ENCODE data around the gene INPP5B. TPM values are rescaled to one million over a fixed set of nuclear protein-coding genes. Genes with fewer than 3 reads are reported as not detected.
A peak's percentile ranks its signal among the peaks of the same experiment; 100 is the strongest.

The INPP5B gene
- total RNA-seq, 1 donor from 2014 or later, result 21.1 TPM

GRCh38 chr1:37925316-37925715 lies 21.5 kb downstream of the INPP5B start:
- Mint-ChIP-seq H3K4me1 (ENCODE audit: low read depth) (peaks cover 7% of the 10 kb centered on the region), H3K27me3 (no peaks in the 10 kb centered on the region), H3K4me3 (ENCODE audit: low read depth) (no peak overlapping the region), H3K36me3 (ENCODE audit: insufficient read depth) (peaks cover 4% of the 10 kb centered on the region), H3K9me3 (ENCODE audit: low read depth) (no peaks in the 10 kb centered on the region), H3K27ac (peak overlapping the region; percentile 9)
- no peak for DNase-seq (ENCODE audit: low spot score, unreplicated experiment)
- TF ChIP-seq, protein P1, sequence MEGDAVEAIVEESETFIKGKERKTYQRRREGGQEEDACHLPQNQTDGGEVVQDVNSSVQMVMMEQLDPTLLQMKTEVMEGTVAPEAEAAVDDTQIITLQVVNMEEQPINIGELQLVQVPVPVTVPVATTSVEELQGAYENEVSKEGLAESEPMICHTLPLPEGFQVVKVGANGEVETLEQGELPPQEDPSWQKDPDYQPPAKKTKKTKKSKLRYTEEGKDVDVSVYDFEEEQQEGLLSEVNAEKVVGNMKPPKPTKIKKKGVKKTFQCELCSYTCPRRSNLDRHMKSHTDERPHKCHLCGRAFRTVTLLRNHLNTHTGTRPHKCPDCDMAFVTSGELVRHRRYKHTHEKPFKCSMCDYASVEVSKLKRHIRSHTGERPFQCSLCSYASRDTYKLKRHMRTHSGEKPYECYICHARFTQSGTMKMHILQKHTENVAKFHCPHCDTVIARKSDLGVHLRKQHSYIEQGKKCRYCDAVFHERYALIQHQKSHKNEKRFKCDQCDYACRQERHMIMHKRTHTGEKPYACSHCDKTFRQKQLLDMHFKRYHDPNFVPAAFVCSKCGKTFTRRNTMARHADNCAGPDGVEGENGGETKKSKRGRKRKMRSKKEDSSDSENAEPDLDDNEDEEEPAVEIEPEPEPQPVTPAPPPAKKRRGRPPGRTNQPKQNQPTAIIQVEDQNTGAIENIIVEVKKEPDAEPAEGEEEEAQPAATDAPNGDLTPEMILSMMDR (IDR thresholded peaks at IDR 0.05; ENCODE audit: unreplicated experiment), result no peak

DNA sequence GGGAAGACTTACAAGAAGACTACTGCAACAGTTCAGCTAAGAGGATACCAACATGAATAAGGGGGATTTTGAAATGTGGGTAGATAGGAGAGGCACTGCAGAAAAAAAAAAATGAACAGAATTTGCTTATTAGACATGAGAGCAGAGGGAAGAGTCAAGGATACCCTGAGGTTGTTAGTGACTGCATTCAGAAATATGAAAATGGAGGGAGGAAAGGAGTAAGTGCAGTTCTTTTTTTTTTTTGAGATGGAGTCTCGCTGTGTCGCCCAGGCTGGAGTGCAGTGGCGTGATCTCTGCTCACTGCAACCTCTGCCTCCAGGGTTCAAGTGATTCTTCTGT lies 23.3 kb downstream of the INPP5B start:
- Mint-ChIP-seq H3K27ac (no peak overlapping the region), H3K4me1 (ENCODE audit: low read depth) (peaks cover 7% of the 10 kb centered on the region), H3K27me3 (no peaks in the 10 kb centered on the region)

DNA sequence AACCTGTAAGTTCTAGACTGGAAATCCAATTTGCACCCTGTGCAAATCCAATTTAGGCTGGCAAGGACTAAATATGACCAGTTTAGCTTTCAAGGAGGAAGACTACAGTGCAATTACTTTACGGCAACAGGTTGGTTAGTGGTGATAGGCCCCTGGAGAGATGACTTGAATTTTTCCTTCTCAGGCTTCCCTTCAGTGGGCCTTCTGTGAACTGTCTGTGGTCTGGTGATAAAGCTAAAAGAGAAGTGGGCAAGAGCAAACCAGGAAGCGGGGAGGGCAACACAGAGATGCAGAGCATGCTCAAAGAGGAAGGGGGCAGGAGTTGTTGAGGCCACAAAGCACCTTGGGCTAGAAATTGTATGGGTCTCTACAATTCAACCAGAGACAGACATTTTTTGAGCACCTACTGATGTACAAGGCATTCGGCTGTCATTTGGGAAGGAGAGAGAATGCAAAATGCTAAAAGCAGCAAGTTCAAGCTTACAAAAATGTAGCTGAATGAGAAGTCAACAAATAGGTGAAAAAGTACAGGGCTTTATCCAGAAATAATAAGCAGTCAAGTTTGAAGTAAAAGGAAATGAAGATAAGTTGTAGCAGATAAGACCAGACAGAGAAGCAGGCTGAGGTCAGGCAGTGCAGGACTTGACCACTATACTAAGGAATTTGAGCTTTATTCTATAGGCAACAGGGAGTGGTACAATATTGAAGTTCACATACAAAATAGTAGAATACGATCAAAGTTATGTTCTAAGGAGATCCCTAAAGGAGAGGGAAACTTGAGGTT lies 23.9 kb downstream of the INPP5B start:
- no peaks in the 10 kb centered on the region for H3K9me3 Mint-ChIP-seq (ENCODE audit: low read depth)
- DNase-seq (ENCODE audit: low spot score, unreplicated experiment), result no peak
- no peak overlapping the region for H3K4me3 Mint-ChIP-seq (ENCODE audit: low read depth)
- TF ChIP-seq, protein P1 (IDR thresholded peaks at IDR 0.05; ENCODE audit: unreplicated experiment), result no peak
- no peak overlapping the region for H3K27ac Mint-ChIP-seq
- peaks cover 4% of the 10 kb centered on the region for H3K36me3 Mint-ChIP-seq (ENCODE audit: insufficient read depth)
- H3K27me3 Mint-ChIP-seq, result no peaks in the 10 kb centered on the region
- peaks cover 7% of the 10 kb centered on the region for H3K4me1 Mint-ChIP-seq (ENCODE audit: low read depth)

More for the DNA sequence above, 23.3 kb downstream of the INPP5B start:
- TF ChIP-seq, protein P1 (IDR thresholded peaks at IDR 0.05; ENCODE audit: unreplicated experiment), result no peak
- H3K36me3 Mint-ChIP-seq (ENCODE audit: insufficient read depth), result peaks cover 4% of the 10 kb centered on the region
- H3K9me3 Mint-ChIP-seq (ENCODE audit: low read depth), result no peaks in the 10 kb centered on the region
- DNase-seq (ENCODE audit: low spot score, unreplicated experiment), result no peak
- H3K4me3 Mint-ChIP-seq (ENCODE audit: low read depth), result no peak overlapping the region

- Mint-ChIP-seq H3K4me1 (ENCODE audit: low read depth) (no peaks in the 10 kb centered on the region), H3K27ac (no peak overlapping the region), H3K9me3 (ENCODE audit: low read depth) (no peaks in the 10 kb centered on the region), H3K4me3 (ENCODE audit: low read depth) (no peak overlapping the region), H3K36me3 (ENCODE audit: insufficient read depth) (peaks cover 2% of the 10 kb centered on the region), H3K27me3 (no peaks in the 10 kb centered on the region)
- DNase-seq (ENCODE audit: low spot score, unreplicated experiment), result no peak
- TF ChIP-seq, protein P1 (IDR thresholded peaks at IDR 0.05; ENCODE audit: unreplicated experiment), result peak; percentile 56
Measured at GRCh38 chr1:37919277-37919676, 27.6 kb downstream of the INPP5B start.

DNA sequence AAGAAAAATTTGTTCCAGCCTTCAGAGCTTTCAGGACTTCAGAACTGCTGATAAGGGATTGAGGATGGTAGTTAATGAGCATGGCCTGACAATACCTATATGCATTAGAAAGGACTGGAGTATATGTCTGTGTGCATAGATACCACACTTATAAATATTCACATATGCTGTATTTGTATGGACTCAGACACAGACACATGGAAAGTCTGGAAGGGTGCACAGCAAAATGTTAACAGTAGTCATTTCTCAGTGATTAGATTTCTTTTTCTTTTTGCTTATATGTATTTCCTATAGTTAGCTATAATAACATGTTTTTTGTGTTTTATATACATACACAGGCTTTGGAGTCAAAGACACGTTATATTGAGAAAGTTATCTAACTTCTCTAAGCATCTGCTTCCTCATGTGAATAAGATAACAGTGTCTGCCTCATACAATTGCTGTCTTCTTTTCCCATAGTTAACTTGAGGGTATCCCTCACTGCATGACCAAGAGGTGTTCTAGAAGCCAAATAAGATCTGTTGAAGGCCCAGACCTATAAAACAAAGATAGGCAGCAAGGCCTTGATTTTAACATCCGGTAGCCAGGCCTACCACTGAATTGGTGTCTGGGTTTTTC lies 31.3 kb downstream of the INPP5B start:
- H3K4me3 Mint-ChIP-seq (ENCODE audit: low read depth), result no peak overlapping the region
- TF ChIP-seq, protein P1 (IDR thresholded peaks at IDR 0.05; ENCODE audit: unreplicated experiment), result no peak
- no peaks in the 10 kb centered on the region for H3K9me3 Mint-ChIP-seq (ENCODE audit: low read depth)
- no peaks in the 10 kb centered on the region for H3K4me1 Mint-ChIP-seq (ENCODE audit: low read depth)
- H3K36me3 Mint-ChIP-seq (ENCODE audit: insufficient read depth), result no peaks in the 10 kb centered on the region
- no peak for DNase-seq (ENCODE audit: low spot score, unreplicated experiment)
- H3K27ac Mint-ChIP-seq, result no peak overlapping the region
- H3K27me3 Mint-ChIP-seq, result no peaks in the 10 kb centered on the region
